K562 (cell line): ENCODE results near the gene LIPJ.

Experiments
- ARNT ChIP-seq, 2 experiments: fragments of 450-650 bp; IDR thresholded peaks; 2 replicates each; pipeline ENCODE4 v1.6.1; 2016; ENCODE audit warnings: mild to moderate bottlenecking in 1 of 2
- EP300 ChIP-seq: IDR thresholded peaks from 2 replicates; pipeline ENCODE4 v1.6.1; 2012; ENCODE audit warnings: low read length, improper control_type of control experiment
- EZH2 ChIP-seq: IDR thresholded peaks from 2 replicates; pipeline ENCODE4 v1.6.1; 2012; ENCODE audit warnings: low read depth, mild to moderate bottlenecking, inconsistent platforms, low read length, borderline replicate concordance
- FOXA3 ChIP-seq, 2 experiments: fragments of 450-650 bp in 1 of 2; sonication (generic) in 1 of 2; formaldehyde crosslinking; IDR thresholded peaks in 1 of 2; conservative IDR thresholded peaks in 1 of 2; 2 replicates each; pipeline versions ENCODE4 v1.4.0 to v1.8.0; 2020 to 2022; ENCODE audit warnings: mild to moderate bottlenecking in 2 of 2, missing genetic modification reagents in 1 of 2
- HDGF ChIP-seq: fragments of 450-650 bp; IDR thresholded peaks from 2 replicates; pipeline ENCODE4 v1.6.1; 2016
- POLR3A ChIP-seq: IDR thresholded peaks from 2 replicates; pipeline ENCODE4 v1.6.1; 2011; ENCODE audit warnings: borderline replicate concordance, mild to moderate bottlenecking, moderate library complexity; ENCODE audit not compliant: insufficient read length, insufficient read depth; ENCODE audit errors: extremely low read depth
- XRCC4 ChIP-seq: IDR thresholded peaks from one replicate; pipeline ENCODE4 v1.6.1; 2011; ENCODE audit not compliant: insufficient read depth, insufficient read length; ENCODE audit errors: extremely low read depth
- ZBTB43 ChIP-seq: sonication (generic); formaldehyde crosslinking; IDR thresholded peaks from 2 replicates; pipeline ENCODE4 v1.8.0; 2023; ENCODE audit warnings: mild to moderate bottlenecking, missing genetic modification reagents
- ZNF274 ChIP-seq: IDR thresholded peaks from 2 replicates; pipeline ENCODE4 v1.6.1; 2011; ENCODE audit warnings: low read depth, mild to moderate bottlenecking, low read length, moderate library complexity, borderline replicate concordance
- TF ChIP-seq, protein P1 (sequence below): sonication (generic); formaldehyde crosslinking; IDR thresholded peaks from 2 replicates; pipeline ENCODE4 v1.8.0; 2022; ENCODE audit warnings: mild to moderate bottlenecking, missing genetic modification reagents
- TF ChIP-seq, protein P2 (sequence below), 3 experiments: IDR thresholded peaks in 2 of 3; conservative IDR thresholded peaks in 1 of 3; 2 replicates each; pipeline ENCODE4 v1.5.1; 2011 to 2012; ENCODE audit warnings: low read length in 3 of 3, mild to moderate bottlenecking in 3 of 3, control low read depth in 2 of 3, improper control_type of control experiment in 1 of 3, inconsistent platforms in 1 of 3, low read depth in 1 of 3, mixed read lengths in 1 of 3, moderate library complexity in 1 of 3; ENCODE audit not compliant: insufficient read depth in 2 of 3

DNA sequence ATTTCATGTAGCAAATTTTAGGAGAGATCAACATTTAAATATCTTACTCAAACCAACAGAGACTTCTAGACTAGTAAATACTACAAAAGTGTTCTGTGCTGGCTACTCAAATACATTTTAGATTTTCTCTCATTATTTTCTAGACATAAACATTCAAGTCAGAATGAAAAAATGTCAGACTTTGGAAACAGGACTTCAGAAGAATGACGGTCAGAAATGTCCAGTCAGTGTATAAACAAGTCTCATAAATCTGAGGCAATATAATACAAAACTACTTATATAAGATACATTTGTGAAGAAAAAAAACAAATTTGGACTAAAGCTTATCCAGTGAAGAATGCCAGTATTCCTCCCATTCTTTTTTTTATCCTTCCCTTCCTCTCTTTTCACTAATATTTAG lies 29.3 kb upstream of the LIPJ start:
- TF ChIP-seq ZBTB43 (CRISPR knock-in tag) (no peak), POLR3A (no peak), XRCC4 (no peak), ZNF274 (no peak), EP300 (no peak), EZH2 (no peak), ARNT (IDR thresholded peaks at IDR 0.05) (no peak), HDGF (no peak), FOXA3 (CRISPR knock-in tag; conservative IDR thresholded peaks at IDR 0.05 in 1 of 2, IDR thresholded peaks at IDR 0.05 in 1 of 2) (no peak)
- TF ChIP-seq, protein P1, sequence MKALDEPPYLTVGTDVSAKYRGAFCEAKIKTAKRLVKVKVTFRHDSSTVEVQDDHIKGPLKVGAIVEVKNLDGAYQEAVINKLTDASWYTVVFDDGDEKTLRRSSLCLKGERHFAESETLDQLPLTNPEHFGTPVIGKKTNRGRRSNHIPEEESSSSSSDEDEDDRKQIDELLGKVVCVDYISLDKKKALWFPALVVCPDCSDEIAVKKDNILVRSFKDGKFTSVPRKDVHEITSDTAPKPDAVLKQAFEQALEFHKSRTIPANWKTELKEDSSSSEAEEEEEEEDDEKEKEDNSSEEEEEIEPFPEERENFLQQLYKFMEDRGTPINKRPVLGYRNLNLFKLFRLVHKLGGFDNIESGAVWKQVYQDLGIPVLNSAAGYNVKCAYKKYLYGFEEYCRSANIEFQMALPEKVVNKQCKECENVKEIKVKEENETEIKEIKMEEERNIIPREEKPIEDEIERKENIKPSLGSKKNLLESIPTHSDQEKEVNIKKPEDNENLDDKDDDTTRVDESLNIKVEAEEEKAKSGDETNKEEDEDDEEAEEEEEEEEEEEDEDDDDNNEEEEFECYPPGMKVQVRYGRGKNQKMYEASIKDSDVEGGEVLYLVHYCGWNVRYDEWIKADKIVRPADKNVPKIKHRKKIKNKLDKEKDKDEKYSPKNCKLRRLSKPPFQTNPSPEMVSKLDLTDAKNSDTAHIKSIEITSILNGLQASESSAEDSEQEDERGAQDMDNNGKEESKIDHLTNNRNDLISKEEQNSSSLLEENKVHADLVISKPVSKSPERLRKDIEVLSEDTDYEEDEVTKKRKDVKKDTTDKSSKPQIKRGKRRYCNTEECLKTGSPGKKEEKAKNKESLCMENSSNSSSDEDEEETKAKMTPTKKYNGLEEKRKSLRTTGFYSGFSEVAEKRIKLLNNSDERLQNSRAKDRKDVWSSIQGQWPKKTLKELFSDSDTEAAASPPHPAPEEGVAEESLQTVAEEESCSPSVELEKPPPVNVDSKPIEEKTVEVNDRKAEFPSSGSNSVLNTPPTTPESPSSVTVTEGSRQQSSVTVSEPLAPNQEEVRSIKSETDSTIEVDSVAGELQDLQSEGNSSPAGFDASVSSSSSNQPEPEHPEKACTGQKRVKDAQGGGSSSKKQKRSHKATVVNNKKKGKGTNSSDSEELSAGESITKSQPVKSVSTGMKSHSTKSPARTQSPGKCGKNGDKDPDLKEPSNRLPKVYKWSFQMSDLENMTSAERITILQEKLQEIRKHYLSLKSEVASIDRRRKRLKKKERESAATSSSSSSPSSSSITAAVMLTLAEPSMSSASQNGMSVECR: no peak
- TF ChIP-seq, protein P2, sequence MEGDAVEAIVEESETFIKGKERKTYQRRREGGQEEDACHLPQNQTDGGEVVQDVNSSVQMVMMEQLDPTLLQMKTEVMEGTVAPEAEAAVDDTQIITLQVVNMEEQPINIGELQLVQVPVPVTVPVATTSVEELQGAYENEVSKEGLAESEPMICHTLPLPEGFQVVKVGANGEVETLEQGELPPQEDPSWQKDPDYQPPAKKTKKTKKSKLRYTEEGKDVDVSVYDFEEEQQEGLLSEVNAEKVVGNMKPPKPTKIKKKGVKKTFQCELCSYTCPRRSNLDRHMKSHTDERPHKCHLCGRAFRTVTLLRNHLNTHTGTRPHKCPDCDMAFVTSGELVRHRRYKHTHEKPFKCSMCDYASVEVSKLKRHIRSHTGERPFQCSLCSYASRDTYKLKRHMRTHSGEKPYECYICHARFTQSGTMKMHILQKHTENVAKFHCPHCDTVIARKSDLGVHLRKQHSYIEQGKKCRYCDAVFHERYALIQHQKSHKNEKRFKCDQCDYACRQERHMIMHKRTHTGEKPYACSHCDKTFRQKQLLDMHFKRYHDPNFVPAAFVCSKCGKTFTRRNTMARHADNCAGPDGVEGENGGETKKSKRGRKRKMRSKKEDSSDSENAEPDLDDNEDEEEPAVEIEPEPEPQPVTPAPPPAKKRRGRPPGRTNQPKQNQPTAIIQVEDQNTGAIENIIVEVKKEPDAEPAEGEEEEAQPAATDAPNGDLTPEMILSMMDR (IDR thresholded peaks at IDR 0.05 in 2 of 3, conservative IDR thresholded peaks at IDR 0.05 in 1 of 3; ENCODE audit: insufficient read depth in 2 of 3, low read depth in 1 of 3, low read length in 3 of 3): no peak
